Glomerular visceral epithelial cell (primary cell): ENCODE results near the gene SNED1.

Experiments
- DNase-seq: peaks from one replicate; pipeline ENCODE4 v3.0.0-alpha.2; 2016; ENCODE audit errors: extremely low spot score

Gene SNED1

GRCh38 chr2:241029599-241030332 is 31.3 kb downstream of the SNED1 start:
- no peak for DNase-seq

GRCh38 chr2:241030333-241030680 is 31.9 kb downstream of the SNED1 start:
- DNase-seq: no peak

GRCh38 chr2:241030883-241031282 is 32.5 kb downstream of the SNED1 start:
- DNase-seq: no peak

GRCh38 chr2:241031436-241032165 is 33.2 kb downstream of the SNED1 start:
- DNase-seq: no peak

- no peak for DNase-seq
Observed at GRCh38 chr2:241033336-241033987, 35.0 kb downstream of the SNED1 start.

- DNase-seq: no peak
Observed at GRCh38 chr2:241033994-241034393, 35.6 kb downstream of the SNED1 start.

GRCh38 chr2:241034490-241035141 is 36.2 kb downstream of the SNED1 start:
- no peak for DNase-seq

GRCh38 chr2:241035142-241035817 is 36.9 kb downstream of the SNED1 start:
- DNase-seq: no peak

GRCh38 chr2:241035818-241036396 is 37.5 kb downstream of the SNED1 start:
- DNase-seq: no peak

GRCh38 chr2:241036397-241036963 is 38.1 kb downstream of the SNED1 start:
- DNase-seq: peak; percentile 58

GRCh38 chr2:241036964-241037421 is 38.6 kb downstream of the SNED1 start:
- no peak for DNase-seq

- DNase-seq: no peak
Observed at GRCh38 chr2:241037498-241037897, 39.1 kb downstream of the SNED1 start.

GRCh38 chr2:241038374-241039180 is 40.2 kb downstream of the SNED1 start:
- no peak for DNase-seq

- no peak for DNase-seq
Observed at GRCh38 chr2:241039416-241039815, 41.0 kb downstream of the SNED1 start.

- DNase-seq: no peak
Observed at GRCh38 chr2:241040081-241040803, 41.8 kb downstream of the SNED1 start.

- DNase-seq: no peak
Observed at GRCh38 chr2:241041589-241042158, 43.3 kb downstream of the SNED1 start.

GRCh38 chr2:241043581-241043980 is 45.2 kb downstream of the SNED1 start:
- DNase-seq: no peak

- no peak for DNase-seq
Observed at GRCh38 chr2:241047253-241048010, 49.0 kb downstream of the SNED1 start.
